ENCODE data around the gene SEPTIN7. TPM values are rescaled to one million over a fixed set of nuclear protein-coding genes. Genes with fewer than 3 reads are reported as not detected.

Gene SEPTIN7
- total and polyA plus RNA-seq, 9 of the 15 experiments (the other 6 are each of a cell fraction or from before 2014, with no cell fraction given), result 95.0 to 268 (median 163) TPM

GRCh38 chr7:35800718-35801391 is at the start of gene SEPTIN7 (continued):
- peak; percentile 7 for TF ChIP-seq CTBP1 (IDR thresholded peaks at IDR 0.05; ENCODE audit: borderline replicate concordance)
- no peak for TF ChIP-seq SETDB1 (IDR thresholded peaks at IDR 0.05; ENCODE audit: low read length)
- peak; percentile 51 for TF ChIP-seq ZBTB1 (CRISPR knock-in tag; IDR thresholded peaks at IDR 0.05; ENCODE audit: borderline replicate concordance, low read depth)
- TF ChIP-seq CBX8 (IDR thresholded peaks at IDR 0.05; ENCODE audit: borderline replicate concordance, extremely low read depth, low read depth, low read length, poor library complexity, severe bottlenecking), result no peak
- no peak for TF ChIP-seq ZSCAN29 (IDR thresholded peaks at IDR 0.05)
- no peak for TF ChIP-seq RBM34 (IDR thresholded peaks at IDR 0.05; ENCODE audit: borderline replicate concordance, insufficient read depth, low read length)
- TF ChIP-seq HEY1 (CRISPR knock-in tag; IDR thresholded peaks at IDR 0.05; ENCODE audit: borderline replicate concordance), result no peak
- peak; percentile 99 for TF ChIP-seq NFRKB (IDR thresholded peaks at IDR 0.05; ENCODE audit: low read depth)
- peak; percentile 99 for TF ChIP-seq SRSF1 (IDR thresholded peaks at IDR 0.05; ENCODE audit: low read depth, low read length)
- no peak for TF ChIP-seq SP2 (IDR thresholded peaks at IDR 0.05; ENCODE audit: extremely low read depth, low read depth, low read length, poor library complexity, severe bottlenecking)
- TF ChIP-seq MIER1 (IDR thresholded peaks at IDR 0.05; ENCODE audit: low read depth), result no peak
- no peak for TF ChIP-seq ZNF695 (CRISPR knock-in tag; IDR thresholded peaks at IDR 0.05)
- TF ChIP-seq ZNF436 (CRISPR knock-in tag; IDR thresholded peaks at IDR 0.05), result no peak
- TF ChIP-seq CBX1 (IDR thresholded peaks at IDR 0.05; ENCODE audit: low read depth), result peak; percentile 14
- TF ChIP-seq FOXJ3 (CRISPR knock-in tag; IDR thresholded peaks at IDR 0.05), result no peak
- no peak for TF ChIP-seq ZNF445 (CRISPR knock-in tag; IDR thresholded peaks at IDR 0.05; ENCODE audit: low read depth)
- peak; percentile 83 for TF ChIP-seq SP1 (CRISPR knock-in tag; IDR thresholded peaks at IDR 0.05)
- TF ChIP-seq SIN3A (IDR thresholded peaks at IDR 0.05; ENCODE audit: borderline replicate concordance in 2 of 2, control insufficient read depth in 1 of 2, low read depth in 2 of 2, low read length in 2 of 2), result peak; percentile 20 to 45; a peak in 1 of 4 replicates
- no peak for TF ChIP-seq ZNF140 (CRISPR knock-in tag; IDR thresholded peaks at IDR 0.05)
- TF ChIP-seq MTA2 (IDR thresholded peaks at IDR 0.05; ENCODE audit: low read depth), result no peak
- no peak for TF ChIP-seq CUX1 (CRISPR knock-in tag; IDR thresholded peaks at IDR 0.05)
- TF ChIP-seq KLF10 (CRISPR knock-in tag; IDR thresholded peaks at IDR 0.05), result no peak
- TF ChIP-seq LEF1 (IDR thresholded peaks at IDR 0.05), result no peak
- no peak for TF ChIP-seq ZNF717 (CRISPR knock-in tag; IDR thresholded peaks at IDR 0.05)
- TF ChIP-seq FOXM1 (IDR thresholded peaks at IDR 0.05; ENCODE audit: low read depth), result peak; percentile 65; the same call in 1 of the 2 replicates
- 0 out of 2 replicates have a peak, but pooled peaks have one; percentile 55 for TF ChIP-seq FOXM1 (CRISPR knock-in tag; IDR thresholded peaks at IDR 0.05; ENCODE audit: low read depth)

All from K562 (cell line).